ENCODE measurements around the gene NR1H3.

Gene NR1H3

GRCh38 chr11:47269829-47270305 is 12.1 kb downstream of the NR1H3 start, which contains the start of gene MADD:
Gene MADD (plus strand): TSS chr11:47270133.
- DNase-seq (ENCODE audit: low spot score): peak; percentile 93

- DNase-seq (ENCODE audit: low spot score): peak; percentile 29
These were observed 12.8 kb downstream of the NR1H3 start for GRCh38 chr11:47270331-47271271.

- DNase-seq (ENCODE audit: low spot score): no peak
These were observed 13.5 kb downstream of the NR1H3 start for GRCh38 chr11:47271328-47271727.

GRCh38 chr11:47271961-47272661 is 14.3 kb downstream of the NR1H3 start:
- DNase-seq (ENCODE audit: low spot score): no peak

- DNase-seq (ENCODE audit: low spot score): no peak
These were observed 14.9 kb downstream of the NR1H3 start for GRCh38 chr11:47272706-47273105.

GRCh38 chr11:47274495-47275235 is 16.9 kb downstream of the NR1H3 start:
- no peak for DNase-seq (ENCODE audit: low spot score)

- no peak for DNase-seq (ENCODE audit: low spot score)
These were observed 19.1 kb downstream of the NR1H3 start for GRCh38 chr11:47276923-47277322.

- DNase-seq (ENCODE audit: low spot score): no peak
These were observed 20.3 kb downstream of the NR1H3 start for GRCh38 chr11:47278058-47278457.

- no peak for DNase-seq (ENCODE audit: low spot score)
These were observed 21.0 kb downstream of the NR1H3 start for GRCh38 chr11:47278769-47279168.

GRCh38 chr11:47280099-47280498 is 22.3 kb downstream of the NR1H3 start:
- DNase-seq (ENCODE audit: low spot score): no peak

- DNase-seq (ENCODE audit: low spot score): no peak
These were observed 23.1 kb downstream of the NR1H3 start for GRCh38 chr11:47280860-47281259.

GRCh38 chr11:47282462-47282861 is 24.7 kb downstream of the NR1H3 start:
- no peak for DNase-seq (ENCODE audit: low spot score)

- no peak for DNase-seq (ENCODE audit: low spot score)
These were observed 26.4 kb downstream of the NR1H3 start for GRCh38 chr11:47284151-47284550.

- no peak for DNase-seq (ENCODE audit: low spot score)
These were observed 28.4 kb downstream of the NR1H3 start for GRCh38 chr11:47285969-47286770.

- no peak for DNase-seq (ENCODE audit: low spot score)
These were observed 30.3 kb downstream of the NR1H3 start for GRCh38 chr11:47288066-47288465.

- no peak for DNase-seq (ENCODE audit: low spot score)
These were observed 32.1 kb downstream of the NR1H3 start for GRCh38 chr11:47289856-47290255.

GRCh38 chr11:47295385-47295784 is 37.6 kb downstream of the NR1H3 start:
- no peak for DNase-seq (ENCODE audit: low spot score)

- DNase-seq (ENCODE audit: low spot score): no peak
These were observed 38.2 kb downstream of the NR1H3 start for GRCh38 chr11:47296045-47296444.

GRCh38 chr11:47299078-47299477 is 41.3 kb downstream of the NR1H3 start:
- no peak for DNase-seq (ENCODE audit: low spot score)

GRCh38 chr11:47302853-47303252 is 45.1 kb downstream of the NR1H3 start:
- no peak for DNase-seq (ENCODE audit: low spot score)

- no peak for DNase-seq (ENCODE audit: low spot score)
These were observed 48.1 kb downstream of the NR1H3 start for GRCh38 chr11:47305734-47306483.

All from HuH-7.5 (cell line).